WI38 (cell line): ENCODE measurements around the gene COLGALT1.

Experiments used
- H3K4me3 ChIP-seq: 2 replicates; pipeline ENCODE4 v1.5.1; 2011; ENCODE audit warnings: low read depth, mild to moderate bottlenecking, control low read depth, low read length
- TF ChIP-seq, protein P1 (sequence below): IDR thresholded peaks from 2 replicates; pipeline ENCODE4 v1.5.1; 2012; ENCODE audit warnings: low read depth, mild to moderate bottlenecking, control low read depth, low read length

Gene COLGALT1

DNA sequence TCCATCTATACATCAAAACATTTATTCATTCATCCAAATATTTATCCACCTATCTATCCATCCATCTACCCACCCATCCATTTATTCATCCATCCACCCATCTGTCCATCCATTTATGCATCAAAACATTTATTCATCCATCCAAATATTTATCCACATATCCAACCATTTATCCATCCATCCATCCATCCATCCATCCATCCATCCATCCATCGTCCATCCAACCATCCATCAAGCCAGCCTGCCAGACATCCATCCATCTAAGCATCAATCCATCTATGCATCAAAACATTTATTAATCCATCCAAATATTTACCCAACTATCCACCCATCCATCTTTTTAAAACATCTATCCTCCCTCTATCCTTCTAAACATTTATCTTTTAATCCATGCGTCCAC, 70.5 kb downstream of the COLGALT1 start:
- no peak overlapping the region for H3K4me3 ChIP-seq
- TF ChIP-seq, protein P1, sequence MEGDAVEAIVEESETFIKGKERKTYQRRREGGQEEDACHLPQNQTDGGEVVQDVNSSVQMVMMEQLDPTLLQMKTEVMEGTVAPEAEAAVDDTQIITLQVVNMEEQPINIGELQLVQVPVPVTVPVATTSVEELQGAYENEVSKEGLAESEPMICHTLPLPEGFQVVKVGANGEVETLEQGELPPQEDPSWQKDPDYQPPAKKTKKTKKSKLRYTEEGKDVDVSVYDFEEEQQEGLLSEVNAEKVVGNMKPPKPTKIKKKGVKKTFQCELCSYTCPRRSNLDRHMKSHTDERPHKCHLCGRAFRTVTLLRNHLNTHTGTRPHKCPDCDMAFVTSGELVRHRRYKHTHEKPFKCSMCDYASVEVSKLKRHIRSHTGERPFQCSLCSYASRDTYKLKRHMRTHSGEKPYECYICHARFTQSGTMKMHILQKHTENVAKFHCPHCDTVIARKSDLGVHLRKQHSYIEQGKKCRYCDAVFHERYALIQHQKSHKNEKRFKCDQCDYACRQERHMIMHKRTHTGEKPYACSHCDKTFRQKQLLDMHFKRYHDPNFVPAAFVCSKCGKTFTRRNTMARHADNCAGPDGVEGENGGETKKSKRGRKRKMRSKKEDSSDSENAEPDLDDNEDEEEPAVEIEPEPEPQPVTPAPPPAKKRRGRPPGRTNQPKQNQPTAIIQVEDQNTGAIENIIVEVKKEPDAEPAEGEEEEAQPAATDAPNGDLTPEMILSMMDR, result no peak

DNA sequence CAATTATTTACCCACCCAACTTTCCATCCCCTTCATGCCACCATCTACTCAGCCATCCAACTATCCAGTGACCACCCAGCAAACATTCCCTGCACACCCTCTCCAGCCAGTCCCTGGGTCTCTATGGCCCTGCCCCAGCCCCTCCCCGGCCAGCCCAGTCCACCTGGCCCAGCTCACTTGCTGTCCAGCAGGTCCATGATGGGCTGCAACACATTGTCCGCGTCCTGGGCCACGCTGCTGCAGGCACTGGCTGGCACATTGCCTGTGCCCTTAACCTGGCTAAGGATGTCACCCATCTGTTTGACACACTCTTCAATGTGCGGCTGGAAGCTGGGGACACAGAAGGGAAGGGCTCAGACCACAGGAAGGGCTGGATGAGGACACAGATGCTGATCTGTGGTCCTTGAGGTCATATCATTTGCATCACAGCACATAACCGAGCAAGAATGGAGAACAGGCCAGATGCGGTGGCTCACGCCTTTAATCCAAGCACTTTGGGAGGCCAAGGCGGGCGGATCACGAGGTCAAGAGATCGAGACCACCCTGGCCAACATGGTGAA, 71.1 kb downstream of the COLGALT1 start:
- TF ChIP-seq, protein P1, result no peak
- H3K4me3 ChIP-seq, result no peak overlapping the region

DNA sequence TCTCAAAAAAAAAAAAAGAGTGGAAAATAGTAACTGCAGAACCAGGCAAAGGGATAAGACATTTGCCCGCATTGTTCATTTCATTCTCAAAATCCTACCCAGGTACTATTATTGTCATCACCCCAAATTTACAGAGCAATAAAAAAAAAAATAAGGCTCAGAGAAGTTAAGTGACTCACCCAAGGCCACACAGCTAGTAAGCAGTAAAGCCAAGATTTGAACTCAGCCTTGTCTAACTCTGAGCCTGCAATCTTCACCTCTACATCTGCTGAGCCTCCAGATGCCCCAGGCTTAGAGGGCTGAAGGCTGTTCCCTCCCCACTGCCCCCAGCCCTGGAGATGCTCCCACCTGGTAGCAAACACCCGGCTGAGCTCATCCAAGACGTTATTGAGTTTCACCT, 71.7 kb downstream of the COLGALT1 start:
- TF ChIP-seq, protein P1, result no peak
- H3K4me3 ChIP-seq, result no peak overlapping the region

DNA sequence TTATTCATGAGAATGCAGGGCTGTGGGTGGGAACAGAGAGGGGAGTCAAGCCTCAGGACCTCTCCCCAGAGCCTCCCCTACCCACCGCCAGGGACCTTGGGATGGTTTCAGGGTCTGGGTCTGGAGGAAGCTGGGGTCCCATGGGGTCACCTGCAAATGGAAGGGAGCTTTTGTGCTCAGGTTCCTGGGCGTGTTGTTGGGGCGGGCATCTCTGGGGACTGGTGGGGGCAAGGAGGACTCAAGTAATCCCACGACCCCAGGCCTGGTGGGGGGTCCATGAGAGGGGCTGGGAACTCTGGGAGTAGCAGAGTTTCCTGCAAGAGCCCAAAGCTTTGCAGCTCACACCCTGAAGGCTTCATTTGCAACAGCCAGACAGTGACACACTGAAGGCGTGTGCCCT, 72.5 kb downstream of the COLGALT1 start:
- H3K4me3 ChIP-seq, result no peak overlapping the region
- TF ChIP-seq, protein P1, result no peak

DNA sequence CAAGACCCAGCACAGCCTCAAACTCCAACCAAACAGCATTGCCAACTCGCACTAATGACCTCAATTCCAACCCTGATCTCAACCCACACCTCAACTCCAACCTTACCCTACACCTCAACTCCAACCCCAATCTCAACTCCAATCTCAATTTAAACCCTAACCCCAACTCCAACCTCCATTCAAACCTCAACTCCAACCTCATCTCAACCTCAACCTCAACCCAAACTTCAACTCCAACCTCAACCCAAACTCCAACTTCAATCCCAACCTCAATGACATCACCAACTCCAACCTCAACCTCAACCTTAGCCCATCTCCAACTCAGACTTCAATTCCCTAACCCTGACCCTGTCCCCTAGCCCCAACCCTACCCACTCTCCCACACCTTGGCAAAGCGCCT, 74.3 kb downstream of the COLGALT1 start:
- TF ChIP-seq, protein P1, result no peak
- no peak overlapping the region for H3K4me3 ChIP-seq

DNA sequence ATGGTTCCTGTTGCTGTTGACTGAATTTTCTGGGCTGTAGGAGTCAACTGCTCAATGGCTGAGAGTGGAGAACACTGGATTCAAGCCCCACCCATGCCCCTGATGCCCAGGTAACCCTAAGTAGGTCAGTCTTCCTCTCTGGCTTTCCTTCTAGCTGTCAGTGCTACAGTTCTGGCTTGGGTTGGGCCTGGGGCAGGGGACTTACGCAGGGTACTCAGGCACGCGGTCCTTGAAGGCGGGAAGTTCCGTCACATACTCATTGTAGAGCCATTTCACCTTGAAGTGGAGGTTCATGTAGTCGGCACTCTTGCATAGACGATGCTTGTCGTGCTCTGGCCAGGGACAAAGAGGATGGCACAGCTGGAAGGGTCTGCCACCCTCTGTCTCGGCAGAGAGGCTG, 77.1 kb downstream of the COLGALT1 start:
- TF ChIP-seq, protein P1, result no peak
- no peak overlapping the region for H3K4me3 ChIP-seq
